ENCODE data around the gene TRIM59. TPM values are rescaled to one million over a fixed set of nuclear protein-coding genes. Genes with fewer than 3 reads are reported as not detected.

TRIM59 gene, protein sequence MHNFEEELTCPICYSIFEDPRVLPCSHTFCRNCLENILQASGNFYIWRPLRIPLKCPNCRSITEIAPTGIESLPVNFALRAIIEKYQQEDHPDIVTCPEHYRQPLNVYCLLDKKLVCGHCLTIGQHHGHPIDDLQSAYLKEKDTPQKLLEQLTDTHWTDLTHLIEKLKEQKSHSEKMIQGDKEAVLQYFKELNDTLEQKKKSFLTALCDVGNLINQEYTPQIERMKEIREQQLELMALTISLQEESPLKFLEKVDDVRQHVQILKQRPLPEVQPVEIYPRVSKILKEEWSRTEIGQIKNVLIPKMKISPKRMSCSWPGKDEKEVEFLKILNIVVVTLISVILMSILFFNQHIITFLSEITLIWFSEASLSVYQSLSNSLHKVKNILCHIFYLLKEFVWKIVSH
- 1 to 10 TPM in 3 of 4 donors, under 1 TPM in 1; 0.32 to 1.6 (median 1.4) TPM for total RNA-seq

- TF ChIP-seq, protein P1, sequence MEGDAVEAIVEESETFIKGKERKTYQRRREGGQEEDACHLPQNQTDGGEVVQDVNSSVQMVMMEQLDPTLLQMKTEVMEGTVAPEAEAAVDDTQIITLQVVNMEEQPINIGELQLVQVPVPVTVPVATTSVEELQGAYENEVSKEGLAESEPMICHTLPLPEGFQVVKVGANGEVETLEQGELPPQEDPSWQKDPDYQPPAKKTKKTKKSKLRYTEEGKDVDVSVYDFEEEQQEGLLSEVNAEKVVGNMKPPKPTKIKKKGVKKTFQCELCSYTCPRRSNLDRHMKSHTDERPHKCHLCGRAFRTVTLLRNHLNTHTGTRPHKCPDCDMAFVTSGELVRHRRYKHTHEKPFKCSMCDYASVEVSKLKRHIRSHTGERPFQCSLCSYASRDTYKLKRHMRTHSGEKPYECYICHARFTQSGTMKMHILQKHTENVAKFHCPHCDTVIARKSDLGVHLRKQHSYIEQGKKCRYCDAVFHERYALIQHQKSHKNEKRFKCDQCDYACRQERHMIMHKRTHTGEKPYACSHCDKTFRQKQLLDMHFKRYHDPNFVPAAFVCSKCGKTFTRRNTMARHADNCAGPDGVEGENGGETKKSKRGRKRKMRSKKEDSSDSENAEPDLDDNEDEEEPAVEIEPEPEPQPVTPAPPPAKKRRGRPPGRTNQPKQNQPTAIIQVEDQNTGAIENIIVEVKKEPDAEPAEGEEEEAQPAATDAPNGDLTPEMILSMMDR (IDR thresholded peaks at IDR 0.05), result no peak
- ATAC-seq (ENCODE audit: low FRiP score) (peak; percentile 94), DNase-seq (ENCODE audit: low spot score) (peak; percentile 53)
These were observed at the start of gene TRIM59 for GRCh38 chr3:160449636-160450598. Gene TRIM59, minus strand, starts transcription at chr3:160449786. Its CDS starts 10,603 bp downstream, at chr3:160439183.

GRCh38 chr3:160498202-160498601, 48.6 kb upstream of the TRIM59 start:
- DNase-seq (ENCODE audit: low spot score), result no peak
- TF ChIP-seq, protein P1 (IDR thresholded peaks at IDR 0.05), result no peak
- no peak for ATAC-seq (ENCODE audit: low FRiP score)

- no peak for DNase-seq (ENCODE audit: low spot score)
- TF ChIP-seq, protein P1 (IDR thresholded peaks at IDR 0.05), result no peak
- no peak for ATAC-seq (ENCODE audit: low FRiP score)
These were observed 40.6 kb upstream of the TRIM59 start for GRCh38 chr3:160490166-160490565.

- DNase-seq (ENCODE audit: low spot score) (no peak), ATAC-seq (ENCODE audit: low FRiP score) (no peak)
- TF ChIP-seq, protein P1 (IDR thresholded peaks at IDR 0.05), result no peak
These were observed 36.9 kb upstream of the TRIM59 start for GRCh38 chr3:160486459-160486869.

- no peak for ATAC-seq (ENCODE audit: low FRiP score)
- TF ChIP-seq, protein P1 (IDR thresholded peaks at IDR 0.05), result no peak
- no peak for DNase-seq (ENCODE audit: low spot score)
These were observed 33.2 kb upstream of the TRIM59 start for GRCh38 chr3:160482796-160483195.

DNA sequence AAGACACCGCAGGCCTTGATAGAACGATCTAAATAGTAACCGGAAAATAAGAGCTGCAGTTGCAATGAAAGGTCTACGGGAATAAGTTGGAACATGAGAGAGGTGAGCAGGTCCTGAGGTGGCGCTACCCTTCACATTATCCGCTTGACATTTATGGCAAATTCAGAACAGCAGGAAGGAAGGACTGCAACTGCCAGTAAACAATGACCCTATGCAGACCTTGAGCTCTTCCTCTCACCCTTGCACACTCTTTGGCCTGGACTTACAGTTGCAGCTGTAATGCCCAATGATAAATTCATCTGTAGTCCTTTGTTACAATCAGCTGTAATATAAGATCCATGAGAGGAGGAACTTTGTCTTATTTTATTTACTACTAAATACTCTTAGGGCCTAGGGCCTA, 32.3 kb upstream of the TRIM59 start:
- TF ChIP-seq, protein P1 (IDR thresholded peaks at IDR 0.05), result no peak
- DNase-seq (ENCODE audit: low spot score) (no peak), ATAC-seq (ENCODE audit: low FRiP score) (no peak)

Measured in omental fat pad (tissue), 4 donors.